ENCODE results near the gene CH25H. TPM values are rescaled to one million over a fixed set of nuclear protein-coding genes. Genes with fewer than 3 reads are reported as not detected.

Gene CH25H, protein sequence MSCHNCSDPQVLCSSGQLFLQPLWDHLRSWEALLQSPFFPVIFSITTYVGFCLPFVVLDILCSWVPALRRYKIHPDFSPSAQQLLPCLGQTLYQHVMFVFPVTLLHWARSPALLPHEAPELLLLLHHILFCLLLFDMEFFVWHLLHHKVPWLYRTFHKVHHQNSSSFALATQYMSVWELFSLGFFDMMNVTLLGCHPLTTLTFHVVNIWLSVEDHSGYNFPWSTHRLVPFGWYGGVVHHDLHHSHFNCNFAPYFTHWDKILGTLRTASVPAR
- 0.68 to 0.97 TPM (median 0.71 TPM) in 5 replicates for total RNA-seq (2022; extraction: Qiagen RNA extraction)

DNA sequence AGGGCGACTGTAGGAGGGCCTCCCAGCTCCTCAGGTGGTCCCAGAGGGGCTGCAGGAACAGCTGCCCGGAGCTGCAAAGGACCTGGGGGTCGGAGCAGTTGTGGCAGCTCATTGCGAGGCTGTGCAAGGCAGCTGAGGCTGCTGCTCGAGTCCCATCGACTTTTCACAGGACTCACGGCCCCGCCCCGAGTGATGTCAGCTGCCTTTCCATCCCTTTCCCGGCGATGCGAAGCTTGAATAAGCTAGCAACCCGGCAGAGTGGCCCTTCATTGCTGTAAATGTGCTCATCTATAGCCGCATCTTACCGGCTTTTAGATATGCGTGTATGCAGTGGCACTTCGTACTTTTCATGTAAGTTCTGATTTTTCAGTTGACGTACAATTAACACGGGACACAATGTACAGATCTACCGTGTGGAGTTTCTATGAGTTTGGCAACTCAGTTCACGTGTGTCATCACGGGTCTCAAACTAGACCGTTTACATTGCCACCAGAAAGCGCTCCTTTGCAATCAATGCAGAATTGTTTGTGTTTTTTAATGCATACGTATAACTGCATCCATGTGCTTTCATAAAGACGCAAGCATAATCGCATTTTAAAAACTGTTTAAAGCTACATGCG lies at the start of gene CH25H:
Gene CH25H, minus strand, starts transcription at position 137 of the 620 bp plus-strand sequence. Its CDS starts 25 bp downstream, at position 112.

DNA sequence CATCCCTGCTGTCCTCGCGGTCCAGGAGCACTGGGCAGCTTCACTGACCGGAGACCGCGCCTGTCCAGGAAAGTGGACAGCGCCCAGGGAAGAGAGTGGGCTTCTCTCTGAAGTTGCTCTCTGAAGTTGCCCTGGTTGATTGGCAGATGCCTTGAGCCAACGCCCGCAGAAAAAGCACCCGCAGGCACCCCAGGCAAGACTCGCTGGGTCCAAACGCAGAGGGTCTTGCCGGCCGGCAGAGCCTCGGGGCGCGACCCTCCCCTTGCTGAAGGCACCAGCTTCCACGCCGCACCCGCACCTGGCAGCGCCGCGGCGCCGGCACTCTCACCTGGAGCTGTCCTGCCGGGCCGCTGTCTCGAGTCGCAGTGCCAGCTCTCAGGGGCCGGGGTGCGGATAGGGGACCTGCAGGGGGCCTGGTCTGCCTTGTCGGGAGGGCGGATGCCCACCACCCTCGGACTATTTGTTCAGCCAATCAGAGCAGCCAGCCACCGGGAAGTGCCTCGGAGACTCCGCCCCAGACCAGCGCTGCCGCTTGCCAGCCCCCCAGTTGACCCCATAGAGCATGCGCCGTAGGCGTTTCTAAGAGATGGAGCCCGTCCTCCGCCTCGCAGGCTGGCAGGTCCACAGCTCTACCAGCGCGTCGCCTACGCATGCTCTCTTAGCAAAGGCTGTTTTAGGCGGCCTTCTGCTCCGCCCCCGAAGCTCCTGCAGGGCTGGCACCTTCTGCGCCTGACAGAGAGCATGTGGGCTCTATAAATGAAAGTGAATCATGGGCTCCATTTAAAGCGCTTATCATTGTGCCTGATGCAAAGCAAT lies 44.5 kb upstream of the CH25H start, which contains the start of gene LIPA:
Gene LIPA, minus strand, starts transcription at position 367 of the 816 bp plus-strand sequence. CDS start 4,127 bp downstream, outside the sequence.

Other genes with a start within 250 kb of the CH25H start
- gene FAS, start 216.5 kb downstream of the CH25H start, total RNA-seq (2022; extraction: Qiagen RNA extraction) = 28.0 to 31.4 TPM (median 30.5 TPM) in 5 replicates
- gene LIPA, start 44.5 kb upstream of the CH25H start, total RNA-seq (2022; extraction: Qiagen RNA extraction) = 43.9 to 52.4 TPM (median 47.2 TPM) in 5 replicates
- gene IFIT2, start 94.7 kb upstream of the CH25H start, total RNA-seq (2022; extraction: Qiagen RNA extraction) = 1.4 to 2.6 TPM (median 1.8 TPM) in 5 replicates
- gene IFIT3, start 120.7 kb upstream of the CH25H start, total RNA-seq (2022; extraction: Qiagen RNA extraction) = 3.1 to 4.3 TPM (median 4.1 TPM) in 5 replicates
- not detected in 5 replicates for gene IFIT1B, start 170.7 kb upstream of the CH25H start, total RNA-seq (2022; extraction: Qiagen RNA extraction)
- gene IFIT1, start 185.3 kb upstream of the CH25H start, total RNA-seq (2022; extraction: Qiagen RNA extraction) = 3.4 to 4.8 TPM (median 3.7 TPM) in 5 replicates
- 7.9 to 12.2 TPM (median 10.6 TPM) in 5 replicates for gene IFIT5, start 207.3 kb upstream of the CH25H start, total RNA-seq (2022; extraction: Qiagen RNA extraction)

All from A549 treated with dexamethasone at 1 μM for 4 hours (cell line).